Liver (tissue), 9 donors: ENCODE results near the gene TMEM86A. TPM values are rescaled to one million over a fixed set of nuclear protein-coding genes. Genes with fewer than 3 reads are reported as not detected.
A peak's percentile ranks its signal among the peaks of the same experiment; 100 is the strongest.

Experiments
- DNase-seq: peaks from one replicate; pipeline ENCODE4 v3.0.0-alpha.2; 2017; ENCODE audit warnings: low spot score
- H3K27ac ChIP-seq, 2 donors: one replicate each; pipeline ENCODE4 v1.7.0; 2013; ENCODE audit warnings: inconsistent platforms in 2 of 2, low read length in 2 of 2, control low read depth in 1 of 2, low read depth in 1 of 2, mild to moderate bottlenecking in 1 of 2
- H3K27me3 ChIP-seq, 4 donors: one replicate each; pipeline versions ENCODE4 v1.6.1 to v1.7.0; 2013; ENCODE audit warnings: low read length in 3 of 4, inconsistent platforms in 1 of 4, mild to moderate bottlenecking in 1 of 4, moderate library complexity in 1 of 4; ENCODE audit not compliant: control insufficient read depth in 4 of 4, insufficient read depth in 4 of 4
- H3K36me3 ChIP-seq, 4 donors: one replicate each; pipeline versions ENCODE4 v1.6.1 to v1.7.0; 2013; ENCODE audit warnings: low read length in 3 of 4, mild to moderate bottlenecking in 3 of 4, low read depth in 1 of 4, moderate library complexity in 1 of 4; ENCODE audit not compliant: control insufficient read depth in 4 of 4, insufficient read depth in 3 of 4
- H3K4me1 ChIP-seq, 4 donors: one replicate each; pipeline versions ENCODE4 v1.6.1 to v1.7.0; 2013; ENCODE audit warnings: low read length in 3 of 4, mild to moderate bottlenecking in 3 of 4, moderate library complexity in 1 of 4; ENCODE audit not compliant: control insufficient read depth in 4 of 4, insufficient read depth in 4 of 4
- H3K4me3 ChIP-seq, 3 donors: one replicate each; pipeline versions ENCODE4 v1.6.1 to v1.7.0; 2013; ENCODE audit warnings: low read length in 3 of 3, control low read depth in 1 of 3, low read depth in 1 of 3, mild to moderate bottlenecking in 1 of 3
- H3K9ac ChIP-seq, 2 donors: one replicate each; pipeline ENCODE4 v1.7.0; 2013; ENCODE audit warnings: low read length in 2 of 2, mild to moderate bottlenecking in 2 of 2, moderate library complexity in 2 of 2, control low read depth in 1 of 2, low read depth in 1 of 2
- H3K9me3 ChIP-seq, 4 donors: one replicate each; pipeline versions ENCODE4 v1.6.1 to v1.7.0; 2013; ENCODE audit warnings: low read length in 3 of 4; ENCODE audit not compliant: control insufficient read depth in 4 of 4
- EGR1 ChIP-seq, 2 donors: IDR thresholded peaks; 2 replicates each; pipeline ENCODE4 v1.6.1; 2016 to 2018; ENCODE audit warnings: antibody characterized with exemption in 2 of 2, low read depth in 2 of 2
- FOXA1 ChIP-seq: IDR thresholded peaks from 2 replicates; pipeline ENCODE4 v1.6.1; 2016; ENCODE audit warnings: antibody characterized with exemption
- FOXA2 ChIP-seq: IDR thresholded peaks from 2 replicates; pipeline ENCODE4 v1.6.1; 2016; ENCODE audit warnings: antibody characterized with exemption
- GABPA ChIP-seq, 2 donors: IDR thresholded peaks in 1 of 2; conservative IDR thresholded peaks in 1 of 2; 2 replicates each; pipeline ENCODE4 v1.6.1; 2016; ENCODE audit warnings: antibody characterized with exemption in 2 of 2, mild to moderate bottlenecking in 1 of 2, moderate library complexity in 1 of 2
- HNF4A ChIP-seq, 2 donors: conservative IDR thresholded peaks; 2 replicates each; pipeline ENCODE4 v1.6.1; 2016; ENCODE audit warnings: antibody characterized with exemption in 2 of 2, mild to moderate bottlenecking in 2 of 2
- HNF4G ChIP-seq: IDR thresholded peaks from 2 replicates; pipeline ENCODE4 v1.6.1; 2016; ENCODE audit warnings: antibody characterized with exemption
- JUND ChIP-seq, 2 donors: IDR thresholded peaks; 2 replicates each; pipeline ENCODE4 v1.6.1; 2016; ENCODE audit warnings: antibody characterized with exemption in 2 of 2
- NR2F2 ChIP-seq: IDR thresholded peaks from 2 replicates; pipeline ENCODE4 v1.6.1; 2016; ENCODE audit warnings: antibody characterized with exemption
- RAD21 ChIP-seq, 2 donors: IDR thresholded peaks; 2 replicates each; pipeline ENCODE4 v1.6.1; 2016; ENCODE audit warnings: antibody characterized with exemption in 2 of 2, mild to moderate bottlenecking in 2 of 2
- RXRA ChIP-seq, 2 donors: IDR thresholded peaks; 2 replicates each; pipeline ENCODE4 v1.6.1; 2017 to 2018; ENCODE audit warnings: antibody characterized with exemption in 2 of 2, mild to moderate bottlenecking in 1 of 2
- SP1 ChIP-seq: IDR thresholded peaks from 2 replicates; pipeline ENCODE4 v1.6.1; 2018; ENCODE audit warnings: antibody characterized with exemption, mild to moderate bottlenecking
- TAF1 ChIP-seq: conservative IDR thresholded peaks from 2 replicates; pipeline ENCODE4 v1.6.1; 2016; ENCODE audit warnings: antibody characterized with exemption, mild to moderate bottlenecking
- YY1 ChIP-seq: IDR thresholded peaks from 2 replicates; pipeline ENCODE4 v1.6.1; 2016; ENCODE audit warnings: antibody characterized with exemption, mild to moderate bottlenecking
- WGBS: extraction: QIAGEN DNeasy Blood & Tissue Kit; methylation state at CpG from one replicate; pipeline ENCODE4 v1.1.7; 2013; 5-methylcytosine and 5-hydroxymethylcytosine counted together
- polyA plus RNA-seq, 2 donors: library from polyadenylated mRNA; stranded (reverse) in 1 of 2; unstranded in 1 of 2; fragments of 200-250 nt in 1 of 2; fragments of >200 nt in 1 of 2; fragmentation: Nextera tagmentation in 1 of 2; extraction: Ambion mirVana in 1 of 2; gene quantifications; one replicate each; pipeline versions ENCODE4 v1.2.1 to v1.2.3, GENCODE V29; 2013 to 2015
- total RNA-seq, 2 donors: library from RNA; depleted of rRNA; stranded (reverse); fragments of >200 nt; gene quantifications; one replicate each; pipeline ENCODE4 v1.2.3, GENCODE V29; 2014
- TF ChIP-seq, protein P1 (sequence below): IDR thresholded peaks from 2 replicates; pipeline ENCODE4 v1.6.1; 2016; ENCODE audit warnings: antibody characterized with exemption
- TF ChIP-seq, protein P2 (sequence below): fragments of 150-350 bp; IDR thresholded peaks from 2 replicates; pipeline ENCODE4 v1.5.1; 2017; ENCODE audit warnings: improper control_type of control experiment, low read depth, low read length; ENCODE audit not compliant: missing input control
- TF ChIP-seq, protein P3 (sequence below): IDR thresholded peaks from 2 replicates; pipeline ENCODE4 v1.6.1; 2016; ENCODE audit warnings: antibody characterized with exemption, mild to moderate bottlenecking
- TF ChIP-seq, protein P4 (sequence below): IDR thresholded peaks from 2 replicates; pipeline ENCODE4 v1.6.1; 2016; ENCODE audit warnings: antibody characterized with exemption
- TF ChIP-seq, protein P5 (sequence below): IDR thresholded peaks from 2 replicates; pipeline ENCODE4 v1.6.1; 2016; ENCODE audit warnings: antibody characterized with exemption
- donor health status: healthy.
- donor health status: healthy.
- donor health status: healthy.
- donor health status: healthy.
- donor health status: healthy.

Gene TMEM86A
- total and polyA plus RNA-seq, 4 donors = 1.8 to 2.7 (median 2.0) TPM

DNA sequence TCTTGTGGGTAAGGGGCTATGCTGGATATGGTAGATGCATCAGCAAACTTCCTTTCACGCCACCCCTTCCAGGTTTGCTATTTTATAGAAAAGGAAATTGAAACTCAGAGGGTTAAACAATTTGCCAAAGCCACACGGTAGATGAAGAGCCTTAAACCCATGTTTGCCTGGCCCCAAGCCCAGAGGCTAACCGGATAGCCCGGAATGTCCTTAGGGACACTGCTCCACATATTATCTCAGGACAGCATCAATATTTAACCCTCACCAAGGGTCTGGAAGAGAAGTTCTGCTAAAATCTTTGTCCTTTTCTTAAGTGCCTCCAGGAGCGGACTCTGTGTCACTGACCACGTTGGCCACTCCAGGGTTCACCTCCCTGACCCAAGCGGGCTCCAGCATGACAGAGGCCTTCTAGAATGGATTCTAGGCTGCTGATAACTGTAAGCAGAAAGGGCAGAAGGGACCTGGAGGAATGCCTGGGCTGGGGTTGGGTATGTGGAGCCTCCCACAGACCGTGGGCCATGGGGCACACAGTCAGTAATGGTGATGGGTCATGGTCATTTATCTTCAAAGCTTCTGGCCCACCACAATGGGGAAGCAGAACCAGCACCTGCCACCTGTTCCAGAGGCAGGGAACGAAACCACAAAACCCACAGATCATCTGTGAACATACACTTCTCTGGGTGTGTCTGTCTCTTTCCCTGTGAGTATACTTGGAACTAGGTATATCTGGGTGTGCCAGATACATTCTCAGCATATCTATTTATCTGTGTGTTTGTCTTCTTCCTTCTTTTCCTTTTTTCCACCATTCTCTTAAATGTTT lies 5.4 kb upstream of the TMEM86A start:
- Histone ChIP-seq H3K27me3 (no peaks in the 10 kb centered on the region), H3K4me1 (peaks cover 3 to 12% (median 7%) of the 10 kb centered on the region in 4 donors), H3K4me3 (no peak overlapping the region), H3K27ac (no peak overlapping the region), H3K9ac (no peak overlapping the region), H3K9me3 (no peaks in the 10 kb centered on the region), H3K36me3 (no peaks in the 10 kb centered on the region)
- no peak for DNase-seq
- WGBS = 53% methylated on average over 9 of the region's 9 CpGs
- peak; percentile 11 for TF ChIP-seq SP1
- TF ChIP-seq RAD21 (IDR thresholded peaks at IDR 0.05) = no peak
- peak in 1 of 2 donors; percentile 6 for TF ChIP-seq HNF4A (conservative IDR thresholded peaks at IDR 0.05)
- TF ChIP-seq FOXA2 = no peak
- TF ChIP-seq, protein P1, sequence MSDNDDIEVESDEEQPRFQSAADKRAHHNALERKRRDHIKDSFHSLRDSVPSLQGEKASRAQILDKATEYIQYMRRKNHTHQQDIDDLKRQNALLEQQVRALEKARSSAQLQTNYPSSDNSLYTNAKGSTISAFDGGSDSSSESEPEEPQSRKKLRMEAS = no peak
- peak in 1 of 2 donors; percentile 63 for TF ChIP-seq RXRA (IDR thresholded peaks at IDR 0.05)

DNA sequence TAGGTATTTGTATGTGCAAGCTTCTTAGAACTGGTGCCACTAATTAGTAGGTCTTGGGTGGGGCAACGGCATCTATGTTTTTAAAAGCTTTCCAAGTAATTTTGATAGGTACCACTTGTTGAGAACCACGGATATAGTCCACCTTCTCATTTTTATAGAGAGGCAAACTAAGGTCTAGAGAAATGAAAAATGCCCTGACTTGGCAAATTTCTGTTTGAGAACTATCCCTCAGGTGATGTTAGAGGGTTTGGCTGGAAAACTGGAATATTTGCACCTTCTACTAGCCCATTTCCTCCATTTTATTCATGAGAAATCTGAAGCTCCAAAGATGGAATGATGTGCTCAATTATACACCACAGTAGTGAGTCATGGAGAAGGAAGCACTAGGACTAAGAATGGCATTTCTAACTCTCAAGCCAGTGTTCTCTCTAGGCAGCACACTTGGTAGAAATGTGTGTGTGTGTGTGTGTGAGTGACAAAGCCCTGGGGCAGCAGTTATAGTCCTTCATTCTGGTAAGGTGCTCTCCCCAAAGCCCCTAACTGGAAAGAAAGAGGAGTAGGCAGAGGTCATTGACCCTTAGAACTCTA lies 1.8 kb upstream of the TMEM86A start:
- WGBS = 88% methylated on average over 2 of the region's 2 CpGs
- Histone ChIP-seq H3K27ac (no peak overlapping the region), H3K9ac (no peak overlapping the region), H3K36me3 (no peaks in the 10 kb centered on the region), H3K27me3 (no peaks in the 10 kb centered on the region), H3K9me3 (no peaks in the 10 kb centered on the region), H3K4me3 (no peak overlapping the region), H3K4me1 (peaks cover 6 to 22% (median 15%) of the 10 kb centered on the region in 4 donors)
- no peak for DNase-seq
- TF ChIP-seq HNF4A (conservative IDR thresholded peaks at IDR 0.05) = no peak
- TF ChIP-seq SP1 = no peak
- no peak for TF ChIP-seq TAF1
- TF ChIP-seq, protein P2, sequence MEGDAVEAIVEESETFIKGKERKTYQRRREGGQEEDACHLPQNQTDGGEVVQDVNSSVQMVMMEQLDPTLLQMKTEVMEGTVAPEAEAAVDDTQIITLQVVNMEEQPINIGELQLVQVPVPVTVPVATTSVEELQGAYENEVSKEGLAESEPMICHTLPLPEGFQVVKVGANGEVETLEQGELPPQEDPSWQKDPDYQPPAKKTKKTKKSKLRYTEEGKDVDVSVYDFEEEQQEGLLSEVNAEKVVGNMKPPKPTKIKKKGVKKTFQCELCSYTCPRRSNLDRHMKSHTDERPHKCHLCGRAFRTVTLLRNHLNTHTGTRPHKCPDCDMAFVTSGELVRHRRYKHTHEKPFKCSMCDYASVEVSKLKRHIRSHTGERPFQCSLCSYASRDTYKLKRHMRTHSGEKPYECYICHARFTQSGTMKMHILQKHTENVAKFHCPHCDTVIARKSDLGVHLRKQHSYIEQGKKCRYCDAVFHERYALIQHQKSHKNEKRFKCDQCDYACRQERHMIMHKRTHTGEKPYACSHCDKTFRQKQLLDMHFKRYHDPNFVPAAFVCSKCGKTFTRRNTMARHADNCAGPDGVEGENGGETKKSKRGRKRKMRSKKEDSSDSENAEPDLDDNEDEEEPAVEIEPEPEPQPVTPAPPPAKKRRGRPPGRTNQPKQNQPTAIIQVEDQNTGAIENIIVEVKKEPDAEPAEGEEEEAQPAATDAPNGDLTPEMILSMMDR = no peak
- TF ChIP-seq, protein P3, sequence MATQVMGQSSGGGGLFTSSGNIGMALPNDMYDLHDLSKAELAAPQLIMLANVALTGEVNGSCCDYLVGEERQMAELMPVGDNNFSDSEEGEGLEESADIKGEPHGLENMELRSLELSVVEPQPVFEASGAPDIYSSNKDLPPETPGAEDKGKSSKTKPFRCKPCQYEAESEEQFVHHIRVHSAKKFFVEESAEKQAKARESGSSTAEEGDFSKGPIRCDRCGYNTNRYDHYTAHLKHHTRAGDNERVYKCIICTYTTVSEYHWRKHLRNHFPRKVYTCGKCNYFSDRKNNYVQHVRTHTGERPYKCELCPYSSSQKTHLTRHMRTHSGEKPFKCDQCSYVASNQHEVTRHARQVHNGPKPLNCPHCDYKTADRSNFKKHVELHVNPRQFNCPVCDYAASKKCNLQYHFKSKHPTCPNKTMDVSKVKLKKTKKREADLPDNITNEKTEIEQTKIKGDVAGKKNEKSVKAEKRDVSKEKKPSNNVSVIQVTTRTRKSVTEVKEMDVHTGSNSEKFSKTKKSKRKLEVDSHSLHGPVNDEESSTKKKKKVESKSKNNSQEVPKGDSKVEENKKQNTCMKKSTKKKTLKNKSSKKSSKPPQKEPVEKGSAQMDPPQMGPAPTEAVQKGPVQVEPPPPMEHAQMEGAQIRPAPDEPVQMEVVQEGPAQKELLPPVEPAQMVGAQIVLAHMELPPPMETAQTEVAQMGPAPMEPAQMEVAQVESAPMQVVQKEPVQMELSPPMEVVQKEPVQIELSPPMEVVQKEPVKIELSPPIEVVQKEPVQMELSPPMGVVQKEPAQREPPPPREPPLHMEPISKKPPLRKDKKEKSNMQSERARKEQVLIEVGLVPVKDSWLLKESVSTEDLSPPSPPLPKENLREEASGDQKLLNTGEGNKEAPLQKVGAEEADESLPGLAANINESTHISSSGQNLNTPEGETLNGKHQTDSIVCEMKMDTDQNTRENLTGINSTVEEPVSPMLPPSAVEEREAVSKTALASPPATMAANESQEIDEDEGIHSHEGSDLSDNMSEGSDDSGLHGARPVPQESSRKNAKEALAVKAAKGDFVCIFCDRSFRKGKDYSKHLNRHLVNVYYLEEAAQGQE = no peak
- TF ChIP-seq RAD21 (IDR thresholded peaks at IDR 0.05) = no peak

DNA sequence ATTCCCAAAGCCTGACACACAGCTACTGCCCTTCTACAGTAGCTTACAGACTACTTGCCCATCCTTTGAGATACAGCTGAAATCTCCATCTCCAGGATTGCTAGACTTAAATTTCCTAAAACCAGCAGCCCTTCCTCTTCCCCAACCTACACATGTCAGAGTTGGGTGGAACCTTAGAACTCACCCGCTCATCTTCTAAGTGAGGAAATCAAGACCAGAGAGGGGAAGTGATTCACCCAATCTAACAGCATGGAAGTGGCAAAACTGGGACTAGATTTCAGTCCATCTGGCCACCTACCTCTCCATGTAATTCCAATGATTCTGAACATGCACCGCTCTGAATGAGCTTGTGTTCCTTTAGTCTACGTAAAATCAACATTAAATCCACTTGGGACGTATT lies 1.0 kb upstream of the TMEM86A start:
- no peak for DNase-seq
- Histone ChIP-seq H3K4me1 (peaks cover 3 to 22% (median 15%) of the 10 kb centered on the region in 4 donors), H3K4me3 (no peak overlapping the region), H3K9me3 (no peaks in the 10 kb centered on the region), H3K9ac (no peak overlapping the region), H3K36me3 (peaks cover 0 to 4% (median 0%) of the 10 kb centered on the region in 4 donors), H3K27me3 (no peaks in the 10 kb centered on the region), H3K27ac (no peak overlapping the region)
- TF ChIP-seq YY1 (no peak), GABPA (IDR thresholded peaks at IDR 0.05 in 1 of 2, conservative IDR thresholded peaks at IDR 0.05 in 1 of 2) (no peak), RXRA (IDR thresholded peaks at IDR 0.05) (no peak), JUND (IDR thresholded peaks at IDR 0.05) (no peak), NR2F2 (no peak), HNF4G (no peak), TAF1 (no peak), SP1 (no peak), EGR1 (IDR thresholded peaks at IDR 0.05; ENCODE audit: low read depth in 2 of 2) (no peak), FOXA2 (no peak), FOXA1 (no peak)
- TF ChIP-seq, protein P4, sequence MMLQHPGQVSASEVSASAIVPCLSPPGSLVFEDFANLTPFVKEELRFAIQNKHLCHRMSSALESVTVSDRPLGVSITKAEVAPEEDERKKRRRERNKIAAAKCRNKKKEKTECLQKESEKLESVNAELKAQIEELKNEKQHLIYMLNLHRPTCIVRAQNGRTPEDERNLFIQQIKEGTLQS = no peak
- TF ChIP-seq, protein P5, sequence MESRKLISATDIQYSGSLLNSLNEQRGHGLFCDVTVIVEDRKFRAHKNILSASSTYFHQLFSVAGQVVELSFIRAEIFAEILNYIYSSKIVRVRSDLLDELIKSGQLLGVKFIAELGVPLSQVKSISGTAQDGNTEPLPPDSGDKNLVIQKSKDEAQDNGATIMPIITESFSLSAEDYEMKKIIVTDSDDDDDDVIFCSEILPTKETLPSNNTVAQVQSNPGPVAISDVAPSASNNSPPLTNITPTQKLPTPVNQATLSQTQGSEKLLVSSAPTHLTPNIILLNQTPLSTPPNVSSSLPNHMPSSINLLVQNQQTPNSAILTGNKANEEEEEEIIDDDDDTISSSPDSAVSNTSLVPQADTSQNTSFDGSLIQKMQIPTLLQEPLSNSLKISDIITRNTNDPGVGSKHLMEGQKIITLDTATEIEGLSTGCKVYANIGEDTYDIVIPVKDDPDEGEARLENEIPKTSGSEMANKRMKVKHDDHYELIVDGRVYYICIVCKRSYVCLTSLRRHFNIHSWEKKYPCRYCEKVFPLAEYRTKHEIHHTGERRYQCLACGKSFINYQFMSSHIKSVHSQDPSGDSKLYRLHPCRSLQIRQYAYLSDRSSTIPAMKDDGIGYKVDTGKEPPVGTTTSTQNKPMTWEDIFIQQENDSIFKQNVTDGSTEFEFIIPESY = no peak
- TF ChIP-seq, protein P1 = no peak
- 94% methylated on average over 4 of the region's 4 CpGs for WGBS
